Astrocyte (in vitro differentiated cells and primary cell): Measurements from ENCODE around the gene SPATA31E1. TPM values are rescaled to one million over a fixed set of nuclear protein-coding genes. Genes with fewer than 3 reads are reported as not detected.

Source experiments
- DNase-seq: peaks from one replicate; pipeline ENCODE4 v3.0.0-alpha.2; 2010; ENCODE audit warnings: low read depth
- FAIRE-seq: peaks from 2 replicates; lab custom pipeline; 2011; peaks lifted over from hg19 to GRCh38; lab: Jason Lieb, UNC
- H2AFZ ChIP-seq: 2 replicates; pipeline ENCODE4 v1.6.0; 2012; ENCODE audit warnings: low read depth, low read length, inconsistent platforms
- H3K27ac ChIP-seq: 2 replicates; pipeline ENCODE4 v1.5.1; 2011; ENCODE audit warnings: low read depth, low read length, inconsistent platforms
- H3K27me3 ChIP-seq: 2 replicates; pipeline ENCODE4 v1.6.0; 2011; ENCODE audit warnings: low read length, inconsistent platforms; ENCODE audit not compliant: insufficient read depth
- H3K36me3 ChIP-seq: 2 replicates; pipeline ENCODE4 v1.5.1; 2011; ENCODE audit warnings: low read length, inconsistent platforms; ENCODE audit not compliant: insufficient read depth
- H3K4me1 ChIP-seq: 2 replicates; pipeline ENCODE4 v1.5.1; 2011; ENCODE audit warnings: low read length, inconsistent platforms; ENCODE audit not compliant: insufficient read depth
- H3K4me2 ChIP-seq: 2 replicates; pipeline ENCODE4 v1.6.0; 2012; ENCODE audit warnings: low read length, inconsistent platforms
- H3K4me3 ChIP-seq: 2 replicates; pipeline ENCODE4 v1.5.1; 2011; ENCODE audit warnings: low read depth, mild to moderate bottlenecking, low read length, inconsistent platforms; ENCODE audit not compliant: insufficient read depth
- H3K79me2 ChIP-seq: 2 replicates; pipeline ENCODE4 v1.6.0; 2012; ENCODE audit warnings: mild to moderate bottlenecking, low read length, inconsistent platforms; ENCODE audit not compliant: insufficient read depth
- H3K9ac ChIP-seq: 2 replicates; pipeline ENCODE4 v1.6.0; 2012; ENCODE audit warnings: mild to moderate bottlenecking, low read length, inconsistent platforms
- H3K9me3 ChIP-seq: 2 replicates; pipeline ENCODE4 v1.5.1; 2012; ENCODE audit warnings: low read depth, mild to moderate bottlenecking, low read length, inconsistent platforms; ENCODE audit not compliant: insufficient read depth
- H4K20me1 ChIP-seq: 2 replicates; pipeline ENCODE4 v1.6.0; 2012; ENCODE audit warnings: low read length, inconsistent platforms; ENCODE audit not compliant: insufficient read depth
- H3K27ac Mint-ChIP-seq: one replicate; pipeline ENCODE4 v1.8.0; 2021; ENCODE audit warnings: mild to moderate bottlenecking, mixed read lengths; ENCODE audit not compliant: unreplicated experiment
- H3K27me3 Mint-ChIP-seq: one replicate; pipeline ENCODE4 v1.8.0; 2021; ENCODE audit warnings: low read depth, mixed read lengths; ENCODE audit not compliant: unreplicated experiment
- H3K36me3 Mint-ChIP-seq: one replicate; pipeline ENCODE4 v1.8.0; 2021; ENCODE audit warnings: low read depth, mixed read lengths; ENCODE audit not compliant: unreplicated experiment
- H3K4me1 Mint-ChIP-seq: one replicate; pipeline ENCODE4 v1.8.0; 2021; ENCODE audit warnings: low read depth, mixed read lengths; ENCODE audit not compliant: unreplicated experiment
- H3K4me3 Mint-ChIP-seq: one replicate; pipeline ENCODE4 v1.8.0; 2021; ENCODE audit warnings: mild to moderate bottlenecking, moderate library complexity, mixed read lengths; ENCODE audit not compliant: unreplicated experiment
- H3K9me3 Mint-ChIP-seq: one replicate; pipeline ENCODE4 v1.8.0; 2021; ENCODE audit warnings: mild to moderate bottlenecking, mixed read lengths; ENCODE audit not compliant: unreplicated experiment
- CTCF ChIP-seq: IDR thresholded peaks from 2 replicates; pipeline ENCODE4 v1.5.1; 2011; ENCODE audit warnings: low read depth, mild to moderate bottlenecking, inconsistent platforms, low read length, moderate library complexity; ENCODE audit not compliant: insufficient read depth
- EZH2 ChIP-seq: IDR thresholded peaks from 2 replicates; pipeline ENCODE4 v1.6.1; 2012; ENCODE audit warnings: mild to moderate bottlenecking, low read length, inconsistent platforms; ENCODE audit not compliant: insufficient read depth
- total RNA-seq: library from RNA; stranded (reverse); gene quantifications from 2 replicates; pipeline ENCODE4 v1.2.1, GENCODE V29; 2021

The SPATA31E1 gene
- total RNA-seq, 1 donor from 2014 or later, result not detected

GRCh38 chr9:87885484-87886189 is 3.0 kb downstream of the SPATA31E1 start:
- Mint-ChIP-seq H3K4me1 (no peaks in the 10 kb centered on the region), H3K36me3 (no peaks in the 10 kb centered on the region), H3K27ac (no peak overlapping the region), H3K4me3 (no peak overlapping the region), H3K27me3 (peaks cover 31% of the 10 kb centered on the region), H3K9me3 (peaks cover under 1% of the 10 kb centered on the region)
- Histone ChIP-seq H3K36me3 (no peaks in the 10 kb centered on the region), H4K20me1 (no peaks in the 10 kb centered on the region), H3K4me1 (no peaks in the 10 kb centered on the region), H3K9ac (no peak overlapping the region), H3K4me2 (no peak overlapping the region), H2AFZ (no peak overlapping the region), H3K27ac (no peak overlapping the region), H3K9me3 (no peaks in the 10 kb centered on the region), H3K79me2 (no peaks in the 10 kb centered on the region), H3K4me3 (no peak overlapping the region), H3K27me3 (no peaks in the 10 kb centered on the region)
- no peak for DNase-seq
- no peak for FAIRE-seq
- TF ChIP-seq EZH2, result no peak
- no peak for TF ChIP-seq CTCF

GRCh38 chr9:87886210-87886932 is 3.7 kb downstream of the SPATA31E1 start:
- H3K27me3 ChIP-seq, result no peaks in the 10 kb centered on the region
- H3K9me3 ChIP-seq, result no peaks in the 10 kb centered on the region
- Mint-ChIP-seq H3K4me1 (no peaks in the 10 kb centered on the region), H3K36me3 (no peaks in the 10 kb centered on the region), H3K27me3 (peaks cover 33% of the 10 kb centered on the region), H3K9me3 (peaks cover 2% of the 10 kb centered on the region), H3K27ac (no peak overlapping the region), H3K4me3 (no peak overlapping the region)
- H2AFZ ChIP-seq, result no peak overlapping the region
- FAIRE-seq, result no peak
- no peaks in the 10 kb centered on the region for H3K4me1 ChIP-seq
- no peak overlapping the region for H3K4me3 ChIP-seq
- no peaks in the 10 kb centered on the region for H3K36me3 ChIP-seq
- no peak overlapping the region for H3K27ac ChIP-seq
- no peaks in the 10 kb centered on the region for H4K20me1 ChIP-seq
- no peak overlapping the region for H3K9ac ChIP-seq
- no peak overlapping the region for H3K4me2 ChIP-seq
- TF ChIP-seq CTCF (no peak), EZH2 (no peak)
- H3K79me2 ChIP-seq, result no peaks in the 10 kb centered on the region
- no peak for DNase-seq
